SU-DHL-6 (cell line): Measurements from ENCODE around the gene VWA3A.

Experiments
- CTCF ChIP-seq: fragments of 200-600 bp; sonication (generic); IDR thresholded peaks from one replicate; pipeline ENCODE4 v1.5.1; 2017; ENCODE audit warnings: antibody characterized with exemption, mild to moderate bottlenecking, low read length, moderate library complexity; ENCODE audit not compliant: insufficient read depth, poor library complexity, severe bottlenecking
- EZH2phosphoT487 ChIP-seq: fragments of 200-600 bp; sonication (generic), shearing (Covaris generic); conservative IDR thresholded peaks from 2 replicates; pipeline ENCODE4 v1.6.1; 2018; ENCODE audit warnings: mild to moderate bottlenecking, antibody characterized with exemption, low read length, moderate library complexity, mixed read lengths

- no peak for TF ChIP-seq CTCF
- TF ChIP-seq EZH2phosphoT487, result no peak
Observed at GRCh38 chr16:22139732-22140131, 47.4 kb downstream of the VWA3A start.
